ENCODE data around the gene HCAR1. TPM values are rescaled to one million over a fixed set of nuclear protein-coding genes. Genes with fewer than 3 reads are reported as not detected.
"Not testable (repeated sequence)": the region's sequence is repeated elsewhere in the genome, so short reads cannot be mapped to it uniquely, and the experiment has no call there.

Gene HCAR1
- total RNA-seq, 2 donors from 2014 or later, result 0.73 to 0.80 TPM

GRCh38 chr12:122702890-122703611 lies 27.6 kb downstream of the HCAR1 start, which contains the start of gene HCAR2:
TSS of gene HCAR2 (minus strand) at chr12:122703357. CDS start at chr12:122703283, 74 bp downstream.
- H3K27ac ChIP-seq; intact Hi-C loops (cut with DNase I); H3K9me3 ChIP-seq; H3K36me3 ChIP-seq; H3K4me1 ChIP-seq (replicated peaks); H3K4me3 ChIP-seq; H3K27me3 ChIP-seq (replicated peaks; ENCODE audit: insufficient read depth): not testable (repeated sequence)
- TF ChIP-seq POLR2AphosphoS5 (IDR thresholded peaks at IDR 0.05), result peak; percentile 13
- peak; percentile 35 for TF ChIP-seq POLR2A (IDR thresholded peaks at IDR 0.05)
- DNase-seq (ENCODE audit: low spot score), result peak; percentile 28
- WGBS, result 70% methylated on average over 22 of the region's 22 CpGs

- WGBS, result 42% methylated on average over 4 of the region's 4 CpGs
- intact Hi-C loops (cut with DNase I); H3K27ac ChIP-seq; H3K27me3 ChIP-seq (replicated peaks; ENCODE audit: insufficient read depth); H3K4me3 ChIP-seq; DNase-seq (ENCODE audit: low spot score); H3K36me3 ChIP-seq; H3K9me3 ChIP-seq; H3K4me1 ChIP-seq (replicated peaks): not testable (repeated sequence)
Measured at GRCh38 chr12:122701481-122701880, 29.2 kb downstream of the HCAR1 start.

GRCh38 chr12:122700038-122700710 lies 30.5 kb downstream of the HCAR1 start:
- WGBS, result 40% methylated on average over 1 of the region's 9 CpGs
- H3K4me1 ChIP-seq (replicated peaks); H3K27ac ChIP-seq; intact Hi-C loops (cut with DNase I); H3K27me3 ChIP-seq (replicated peaks; ENCODE audit: insufficient read depth); DNase-seq (ENCODE audit: low spot score); H3K4me3 ChIP-seq; H3K36me3 ChIP-seq; H3K9me3 ChIP-seq: not testable (repeated sequence)

GRCh38 chr12:122696922-122697321 lies 33.7 kb downstream of the HCAR1 start:
- H3K4me3 ChIP-seq; intact Hi-C loops (cut with DNase I); H3K36me3 ChIP-seq; H3K4me1 ChIP-seq (replicated peaks); H3K9me3 ChIP-seq; DNase-seq (ENCODE audit: low spot score); H3K27me3 ChIP-seq (replicated peaks; ENCODE audit: insufficient read depth): not testable (repeated sequence)
- H3K27ac ChIP-seq, result peak overlapping the region in 1 of 2 donors; percentile 46
- WGBS, result 63% methylated on average over 2 of the region's 2 CpGs

GRCh38 chr12:122691566-122691965 lies 39.1 kb downstream of the HCAR1 start:
- Histone ChIP-seq H3K27me3 (replicated peaks; ENCODE audit: insufficient read depth) (no peaks in the 10 kb centered on the region), H3K36me3 (no peaks in the 10 kb centered on the region), H3K4me3 (no peak overlapping the region), H3K9me3 (no peaks in the 10 kb centered on the region), H3K4me1 (replicated peaks) (no peaks in the 10 kb centered on the region), H3K27ac (no peak overlapping the region)
- TF ChIP-seq POLR2A (IDR thresholded peaks at IDR 0.05) (no peak), CTCF (IDR thresholded peaks at IDR 0.05) (no peak), POLR2AphosphoS5 (IDR thresholded peaks at IDR 0.05) (no peak)
- 78% methylated on average over 3 of the region's 3 CpGs for WGBS
- intact Hi-C loops (cut with DNase I), result no loop called here
- DNase-seq (ENCODE audit: low spot score), result no peak

GRCh38 chr12:122688291-122688690 lies 42.4 kb downstream of the HCAR1 start:
- H3K4me1 ChIP-seq (replicated peaks), result no peaks in the 10 kb centered on the region
- WGBS, result 67% methylated on average over 3 of the region's 3 CpGs
- H3K27me3 ChIP-seq (replicated peaks; ENCODE audit: insufficient read depth), result no peaks in the 10 kb centered on the region
- H3K36me3 ChIP-seq, result no peaks in the 10 kb centered on the region
- TF ChIP-seq POLR2A (IDR thresholded peaks at IDR 0.05) (no peak), POLR2AphosphoS5 (IDR thresholded peaks at IDR 0.05) (peak; percentile 88), CTCF (IDR thresholded peaks at IDR 0.05) (no peak)
- no peak overlapping the region for H3K4me3 ChIP-seq
- no peaks in the 10 kb centered on the region for H3K9me3 ChIP-seq
- intact Hi-C loops (cut with DNase I), result no loop called here
- peak overlapping the region; percentile 77 to 81 for H3K27ac ChIP-seq
- peak; percentile 66 for DNase-seq (ENCODE audit: low spot score)

Data from prostate gland (tissue), 2 donors.